DND-41 (cell line): Measurements from ENCODE around the gene AGAP1.

ENCODE experiments used
- ATAC-seq: fragments of 200-7000 bp; cut with Tn5 transposase; 3 replicates; pipeline ENCODE4 v1.9.1; 2021; ENCODE audit warnings: low read depth; ENCODE audit not compliant: insufficient read depth
- DNase-seq: peaks from one replicate; pipeline ENCODE4 v3.0.0-alpha.2; 2020
- H2AFZ ChIP-seq: 2 replicates; pipeline ENCODE4 v1.6.0; 2012; ENCODE audit warnings: low read depth, low read length
- H3K27ac ChIP-seq: 2 replicates; pipeline ENCODE4 v1.5.1; 2012; ENCODE audit warnings: low read length, inconsistent platforms
- H3K27me3 ChIP-seq: fragments of 200-600 bp; sonication (generic); 2 replicates; pipeline ENCODE4 v1.6.0; 2012; ENCODE audit warnings: low read length, mild to moderate bottlenecking, inconsistent platforms; ENCODE audit not compliant: insufficient read depth, poor library complexity
- H3K36me3 ChIP-seq: 2 replicates; pipeline ENCODE4 v1.5.1; 2012; ENCODE audit warnings: low read length, inconsistent platforms; ENCODE audit not compliant: insufficient read depth
- H3K4me1 ChIP-seq: 2 replicates; pipeline ENCODE4 v1.5.1; 2012; ENCODE audit warnings: mild to moderate bottlenecking, low read length; ENCODE audit not compliant: insufficient read depth
- H3K4me2 ChIP-seq: 2 replicates; pipeline ENCODE4 v1.6.0; 2012; ENCODE audit warnings: mild to moderate bottlenecking, moderate library complexity, low read length, inconsistent platforms; ENCODE audit not compliant: insufficient read depth
- H3K4me3 ChIP-seq, 2 experiments: fragments of 200-600 bp in 1 of 2; shearing (Covaris generic) in 1 of 2; 2 replicates each; pipeline ENCODE4 v1.5.1; 2012 to 2016; ENCODE audit warnings: inconsistent platforms in 2 of 2, low read length in 2 of 2, mild to moderate bottlenecking in 2 of 2, low read depth in 1 of 2, moderate library complexity in 1 of 2
- H3K79me2 ChIP-seq: 2 replicates; pipeline ENCODE4 v1.6.0; 2012; ENCODE audit warnings: low read length, inconsistent platforms; ENCODE audit not compliant: insufficient read depth
- H3K9ac ChIP-seq: 2 replicates; pipeline ENCODE4 v1.6.0; 2012; ENCODE audit warnings: low read depth, mild to moderate bottlenecking, inconsistent platforms, low read length, moderate library complexity
- H3K9me3 ChIP-seq: 2 replicates; pipeline ENCODE4 v1.5.1; 2012; ENCODE audit warnings: low read length, moderate library complexity, mild to moderate bottlenecking, inconsistent platforms; ENCODE audit not compliant: insufficient read depth, severe bottlenecking
- H4K20me1 ChIP-seq: 2 replicates; pipeline ENCODE4 v1.6.0; 2012; ENCODE audit warnings: low read length; ENCODE audit not compliant: insufficient read depth
- CTCF ChIP-seq: IDR thresholded peaks from 2 replicates; pipeline ENCODE4 v1.5.1; 2012; ENCODE audit warnings: borderline replicate concordance, low read length, moderate library complexity, mild to moderate bottlenecking; ENCODE audit not compliant: poor library complexity, severe bottlenecking; ENCODE audit errors: extremely low read depth
- EZH2 ChIP-seq: IDR thresholded peaks from 3 replicates; pipeline ENCODE4 v1.6.1; 2012; ENCODE audit warnings: borderline replicate concordance, low read depth, mild to moderate bottlenecking, moderate library complexity, low read length, inconsistent platforms; ENCODE audit not compliant: severe bottlenecking

AGAP1 gene

GRCh38 chr2:235803028-235803427, 309.2 kb downstream of the AGAP1 start:
- TF ChIP-seq CTCF (peak; percentile 41), EZH2 (no peak)
- H3K4me3 ChIP-seq: no peak overlapping the region
- ATAC-seq (no peak), DNase-seq (no peak)
- H3K27me3 ChIP-seq: no peaks in the 10 kb centered on the region
- peaks cover 26% of the 10 kb centered on the region for H3K36me3 ChIP-seq
- no peak overlapping the region for H3K4me2 ChIP-seq
- no peaks in the 10 kb centered on the region for H3K4me1 ChIP-seq
- no peak overlapping the region for H2AFZ ChIP-seq
- no peak overlapping the region for H3K27ac ChIP-seq
- no peaks in the 10 kb centered on the region for H3K79me2 ChIP-seq
- H4K20me1 ChIP-seq: peaks cover 2% of the 10 kb centered on the region; the same call in 1 of the 2 replicates
- H3K9ac ChIP-seq: no peak overlapping the region
- no peaks in the 10 kb centered on the region for H3K9me3 ChIP-seq

GRCh38 chr2:235804676-235805075, 310.8 kb downstream of the AGAP1 start:
- no peak overlapping the region for H3K27ac ChIP-seq
- no peak for ATAC-seq
- no peak overlapping the region for H3K4me3 ChIP-seq
- H3K4me1 ChIP-seq: no peaks in the 10 kb centered on the region
- H3K9ac ChIP-seq: no peak overlapping the region
- peaks cover 2% of the 10 kb centered on the region; the same call in 1 of the 2 replicates for H4K20me1 ChIP-seq
- H3K36me3 ChIP-seq: peaks cover 16% of the 10 kb centered on the region
- TF ChIP-seq CTCF: no peak
- TF ChIP-seq EZH2: no peak
- no peak overlapping the region for H2AFZ ChIP-seq
- no peaks in the 10 kb centered on the region for H3K27me3 ChIP-seq
- no peak overlapping the region for H3K4me2 ChIP-seq
- H3K79me2 ChIP-seq: no peaks in the 10 kb centered on the region
- DNase-seq: no peak
- no peaks in the 10 kb centered on the region for H3K9me3 ChIP-seq

DNA sequence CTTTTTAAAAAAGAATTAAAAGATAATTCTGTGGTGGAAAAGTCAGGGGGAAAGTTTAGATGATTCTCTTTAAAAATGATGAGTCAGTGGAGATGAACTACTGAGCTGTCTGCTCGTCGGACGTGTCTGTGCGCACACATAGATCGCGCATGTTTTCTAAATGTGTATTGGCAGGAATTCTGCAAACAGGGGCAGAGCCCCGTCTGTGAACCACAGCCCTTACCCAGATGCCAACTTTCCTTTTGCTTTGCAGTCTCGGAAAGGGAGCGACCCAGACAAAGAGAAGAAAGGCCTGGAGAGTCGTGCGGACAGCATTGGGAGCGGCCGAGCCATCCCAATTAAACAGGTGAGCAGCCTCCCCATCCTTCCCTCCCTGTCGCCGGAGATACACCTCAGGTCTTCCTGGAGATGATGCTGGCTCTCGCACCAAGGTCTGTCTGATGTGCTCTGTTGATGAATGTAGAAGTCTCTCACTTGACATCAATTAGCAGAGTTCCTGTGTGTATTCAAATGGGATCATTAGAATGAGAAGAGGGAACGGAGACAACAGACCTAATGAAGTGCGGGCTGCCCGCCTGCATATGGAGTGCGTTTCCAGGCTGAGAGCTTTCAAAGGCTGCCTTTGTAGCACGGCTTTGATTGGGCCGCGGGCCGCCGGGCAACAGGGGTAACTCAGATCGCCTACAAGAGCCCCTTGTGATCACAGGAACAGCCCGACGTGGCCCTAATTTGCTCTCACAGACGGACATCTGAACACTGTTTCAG, 313.3 kb downstream of the AGAP1 start:
- H3K4me3 ChIP-seq: no peak overlapping the region
- no peak overlapping the region for H3K9ac ChIP-seq
- ATAC-seq (no peak), DNase-seq (no peak)
- no peak for TF ChIP-seq EZH2
- no peak for TF ChIP-seq CTCF
- no peak overlapping the region for H3K4me2 ChIP-seq
- peaks cover 4% of the 10 kb centered on the region; the same call in 1 of the 2 replicates for H3K36me3 ChIP-seq
- H3K9me3 ChIP-seq: no peaks in the 10 kb centered on the region
- H3K27me3 ChIP-seq: no peaks in the 10 kb centered on the region
- no peak overlapping the region for H2AFZ ChIP-seq
- H3K4me1 ChIP-seq: no peaks in the 10 kb centered on the region
- H3K79me2 ChIP-seq: no peaks in the 10 kb centered on the region
- peaks cover 2% of the 10 kb centered on the region; the same call in 1 of the 2 replicates for H4K20me1 ChIP-seq
- no peak overlapping the region for H3K27ac ChIP-seq
